ENCODE data around the gene THOP1.

DNA sequence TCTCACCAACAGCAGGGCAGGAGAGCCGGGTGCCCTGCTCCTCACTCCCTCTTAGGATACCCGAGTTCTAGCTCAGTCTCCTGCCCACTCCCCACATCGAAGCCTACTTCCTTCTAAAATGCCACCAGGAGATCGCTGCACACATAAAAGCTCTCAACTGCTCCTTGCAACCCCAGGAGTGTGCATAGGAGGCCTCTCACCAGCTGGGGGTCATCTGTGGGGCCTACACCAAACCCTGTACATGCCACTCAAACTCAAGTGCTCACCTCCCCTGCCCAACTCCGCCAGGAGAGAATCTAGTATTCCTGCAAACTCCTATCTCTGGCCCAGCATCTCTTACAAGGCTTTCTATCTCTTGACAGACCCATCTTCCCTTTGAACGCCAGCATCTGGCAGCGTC, 5.0 kb upstream of the THOP1 start:
- TF ChIP-seq, protein P1, sequence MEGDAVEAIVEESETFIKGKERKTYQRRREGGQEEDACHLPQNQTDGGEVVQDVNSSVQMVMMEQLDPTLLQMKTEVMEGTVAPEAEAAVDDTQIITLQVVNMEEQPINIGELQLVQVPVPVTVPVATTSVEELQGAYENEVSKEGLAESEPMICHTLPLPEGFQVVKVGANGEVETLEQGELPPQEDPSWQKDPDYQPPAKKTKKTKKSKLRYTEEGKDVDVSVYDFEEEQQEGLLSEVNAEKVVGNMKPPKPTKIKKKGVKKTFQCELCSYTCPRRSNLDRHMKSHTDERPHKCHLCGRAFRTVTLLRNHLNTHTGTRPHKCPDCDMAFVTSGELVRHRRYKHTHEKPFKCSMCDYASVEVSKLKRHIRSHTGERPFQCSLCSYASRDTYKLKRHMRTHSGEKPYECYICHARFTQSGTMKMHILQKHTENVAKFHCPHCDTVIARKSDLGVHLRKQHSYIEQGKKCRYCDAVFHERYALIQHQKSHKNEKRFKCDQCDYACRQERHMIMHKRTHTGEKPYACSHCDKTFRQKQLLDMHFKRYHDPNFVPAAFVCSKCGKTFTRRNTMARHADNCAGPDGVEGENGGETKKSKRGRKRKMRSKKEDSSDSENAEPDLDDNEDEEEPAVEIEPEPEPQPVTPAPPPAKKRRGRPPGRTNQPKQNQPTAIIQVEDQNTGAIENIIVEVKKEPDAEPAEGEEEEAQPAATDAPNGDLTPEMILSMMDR (IDR thresholded peaks at IDR 0.05) = no peak
- TF ChIP-seq POLR2A (IDR thresholded peaks at IDR 0.05) = no peak
